ENCODE measurements around the gene ZNF853.

The ZNF853 gene

GRCh38 chr7:6637544-6638229 is 22.3 kb downstream of the ZNF853 start:
- peak; percentile 53 for DNase-seq

- no peak for DNase-seq
Observed at GRCh38 chr7:6639032-6639431, 23.6 kb downstream of the ZNF853 start.

- no peak for DNase-seq
Observed at GRCh38 chr7:6639627-6640026, 24.2 kb downstream of the ZNF853 start.

GRCh38 chr7:6640246-6640721 is 24.9 kb downstream of the ZNF853 start:
- peak; percentile 57 for DNase-seq

GRCh38 chr7:6641305-6642035 is 26.1 kb downstream of the ZNF853 start:
- DNase-seq: no peak

GRCh38 chr7:6642239-6642839 is 26.9 kb downstream of the ZNF853 start:
- DNase-seq: no peak

- no peak for DNase-seq
Observed at GRCh38 chr7:6642861-6643640, 27.6 kb downstream of the ZNF853 start.

- DNase-seq: no peak
Observed at GRCh38 chr7:6643915-6644625, 28.7 kb downstream of the ZNF853 start.

GRCh38 chr7:6644728-6645127 is 29.3 kb downstream of the ZNF853 start:
- DNase-seq: no peak

GRCh38 chr7:6646465-6646864 is 31.1 kb downstream of the ZNF853 start:
- DNase-seq: no peak

GRCh38 chr7:6647080-6647479 is 31.7 kb downstream of the ZNF853 start:
- DNase-seq: no peak

- DNase-seq: no peak
Observed at GRCh38 chr7:6647541-6647940, 32.1 kb downstream of the ZNF853 start.

GRCh38 chr7:6648066-6648814 is 32.8 kb downstream of the ZNF853 start:
- no peak for DNase-seq

GRCh38 chr7:6648815-6649104 is 33.4 kb downstream of the ZNF853 start:
- no peak for DNase-seq

- DNase-seq: no peak
Observed at GRCh38 chr7:6649241-6649961, 34.0 kb downstream of the ZNF853 start.

GRCh38 chr7:6650086-6650485 is 34.7 kb downstream of the ZNF853 start:
- no peak for DNase-seq

GRCh38 chr7:6650521-6651011 is 35.2 kb downstream of the ZNF853 start:
- no peak for DNase-seq

GRCh38 chr7:6651851-6652445 is 36.5 kb downstream of the ZNF853 start:
- no peak for DNase-seq

GRCh38 chr7:6652446-6653011 is 37.1 kb downstream of the ZNF853 start:
- DNase-seq: no peak

Measured in inflammatory macrophage treated with lipopolysaccharide for 4 hours (primary cell).